ENCODE results near the gene LSM12. TPM values are rescaled to one million over a fixed set of nuclear protein-coding genes. Genes with fewer than 3 reads are reported as not detected.

LSM12 gene
- 10 to 100 TPM; 24.9 to 30.8 TPM for total RNA-seq

GRCh38 chr17:44066204-44066930, at the start of gene LSM12:
TSS of gene LSM12 (minus strand) at chr17:44066671. CDS start at chr17:44066587, 84 bp downstream.
- TF ChIP-seq CTCF (IDR thresholded peaks at IDR 0.05), result no peak
- peak; percentile 56 for DNase-seq (ENCODE audit: low spot score)
- Histone ChIP-seq H3K27me3 (replicated peaks; ENCODE audit: insufficient read depth) (no peaks in the 10 kb centered on the region), H3K4me1 (ENCODE audit: control insufficient read depth in 1 of 2, low read depth in 2 of 2) (peaks cover 17 to 27% of the 10 kb centered on the region in 2 donors), H3K36me3 (peaks cover 6% of the 10 kb centered on the region), H3K27ac (peak within 1 kb of the TSS; percentile 86 to 98), H3K9me3 (no peaks in the 10 kb centered on the region), H3K4me3 (peak within 1 kb of the TSS; percentile 93)
- ATAC-seq (ENCODE audit: insufficient number of reproducible peaks, low FRiP score, low read depth), result peak; percentile 71

- DNase-seq (ENCODE audit: low spot score), result no peak
- Histone ChIP-seq H3K27me3 (replicated peaks; ENCODE audit: insufficient read depth) (no peaks in the 10 kb centered on the region), H3K9me3 (no peaks in the 10 kb centered on the region), H3K4me3 (no peak overlapping the region), H3K36me3 (peaks cover 28% of the 10 kb centered on the region), H3K4me1 (ENCODE audit: control insufficient read depth in 1 of 2, low read depth in 2 of 2) (peaks cover 36 to 87% of the 10 kb centered on the region in 2 donors), H3K27ac (peak overlapping the region; percentile 0 to 14)
- TF ChIP-seq CTCF (IDR thresholded peaks at IDR 0.05), result peak; percentile 81
- no peak for ATAC-seq (ENCODE audit: insufficient number of reproducible peaks, low FRiP score, low read depth)
These were observed 49.3 kb upstream of the LSM12 start for GRCh38 chr17:44115585-44116415.

- ATAC-seq (ENCODE audit: insufficient number of reproducible peaks, low FRiP score, low read depth) (no peak), DNase-seq (ENCODE audit: low spot score) (no peak)
- no peak for TF ChIP-seq CTCF (IDR thresholded peaks at IDR 0.05)
- H3K9me3 ChIP-seq, result no peaks in the 10 kb centered on the region
- peaks cover 46 to 87% of the 10 kb centered on the region in 2 donors for H3K4me1 ChIP-seq (ENCODE audit: control insufficient read depth in 1 of 2, low read depth in 2 of 2)
- H3K27ac ChIP-seq, result peak overlapping the region; percentile 55 to 97
- no peaks in the 10 kb centered on the region for H3K27me3 ChIP-seq (replicated peaks; ENCODE audit: insufficient read depth)
- H3K4me3 ChIP-seq, result no peak overlapping the region
- H3K36me3 ChIP-seq, result peaks cover 28% of the 10 kb centered on the region
These were observed 47.7 kb upstream of the LSM12 start for GRCh38 chr17:44113868-44114840.

- Histone ChIP-seq H3K27me3 (replicated peaks; ENCODE audit: insufficient read depth) (no peaks in the 10 kb centered on the region), H3K9me3 (no peaks in the 10 kb centered on the region), H3K4me3 (no peak overlapping the region), H3K27ac (peak overlapping the region; percentile 55 to 97), H3K36me3 (peaks cover 28% of the 10 kb centered on the region), H3K4me1 (ENCODE audit: control insufficient read depth in 1 of 2, low read depth in 2 of 2) (peaks cover 51 to 85% of the 10 kb centered on the region in 2 donors)
- ATAC-seq (ENCODE audit: insufficient number of reproducible peaks, low FRiP score, low read depth) (no peak), DNase-seq (ENCODE audit: low spot score) (no peak)
- TF ChIP-seq CTCF (IDR thresholded peaks at IDR 0.05), result no peak
These were observed 46.9 kb upstream of the LSM12 start for GRCh38 chr17:44113382-44113781.
